Activated naive CD4-positive, alpha-beta T cell treated with anti-CD3 and anti-CD28 coated beads, Interleukin-2, amount 10 ng/mL, durations not matched to agents 7 days and 5 days (primary cell): ENCODE data around the gene EXOC2.

Experiments
- CTCF ChIA-PET: fragments of 350-600 bp; sonication (Branson Sonifier 250); formaldehyde crosslinking; loops from one replicate; lab custom pipeline; 2021; ENCODE audit warnings: antibody characterized with exemption; lab: Charles Lee
- DNase-seq: peaks from one replicate; pipeline ENCODE4 v3.0.0-alpha.2; 2020
- H3K27ac Mint-ChIP-seq: one replicate; pipeline ENCODE4 v1.8.0; 2021; ENCODE audit warnings: mild to moderate bottlenecking, moderate library complexity, mixed read lengths
- H3K27me3 Mint-ChIP-seq: one replicate; pipeline ENCODE4 v1.8.0; 2021; ENCODE audit warnings: mild to moderate bottlenecking, mixed read lengths
- H3K36me3 Mint-ChIP-seq: one replicate; pipeline ENCODE4 v1.8.0; 2021; ENCODE audit warnings: mixed read lengths
- H3K4me1 Mint-ChIP-seq: one replicate; pipeline ENCODE4 v1.8.0; 2021; ENCODE audit warnings: mixed read lengths
- H3K4me3 Mint-ChIP-seq: one replicate; pipeline ENCODE4 v1.8.0; 2021; ENCODE audit warnings: mild to moderate bottlenecking, moderate library complexity, mixed read lengths
- H3K9me3 Mint-ChIP-seq: one replicate; pipeline ENCODE4 v1.8.0; 2021; ENCODE audit warnings: mixed read lengths

Gene EXOC2

DNA sequence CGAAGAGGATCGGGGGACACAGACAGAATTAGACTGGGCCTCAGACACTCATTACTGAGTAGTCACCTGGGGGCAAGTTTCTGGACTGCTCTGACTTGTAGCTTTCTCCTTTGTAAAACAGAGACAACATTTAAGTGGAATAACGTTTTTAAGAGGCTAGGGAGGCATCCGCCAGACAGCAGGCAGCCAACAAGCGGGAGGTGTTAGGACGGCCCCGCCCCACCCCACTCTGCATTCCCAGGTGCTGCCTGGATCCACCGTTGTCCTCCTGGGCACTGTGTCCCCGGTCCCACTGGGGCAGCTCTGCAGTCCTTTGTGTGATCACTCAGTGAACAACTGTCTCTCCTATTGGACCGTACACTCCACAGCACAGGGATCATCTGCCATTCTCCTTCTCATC, 187.6 kb downstream of the EXOC2 start:
- CTCF ChIA-PET: no interaction called here
- Mint-ChIP-seq H3K27ac (peak overlapping the region; percentile 78), H3K36me3 (peaks cover 33% of the 10 kb centered on the region), H3K9me3 (no peaks in the 10 kb centered on the region), H3K4me3 (no peak overlapping the region), H3K27me3 (no peaks in the 10 kb centered on the region), H3K4me1 (peaks cover 90% of the 10 kb centered on the region)
- DNase-seq: no peak

DNA sequence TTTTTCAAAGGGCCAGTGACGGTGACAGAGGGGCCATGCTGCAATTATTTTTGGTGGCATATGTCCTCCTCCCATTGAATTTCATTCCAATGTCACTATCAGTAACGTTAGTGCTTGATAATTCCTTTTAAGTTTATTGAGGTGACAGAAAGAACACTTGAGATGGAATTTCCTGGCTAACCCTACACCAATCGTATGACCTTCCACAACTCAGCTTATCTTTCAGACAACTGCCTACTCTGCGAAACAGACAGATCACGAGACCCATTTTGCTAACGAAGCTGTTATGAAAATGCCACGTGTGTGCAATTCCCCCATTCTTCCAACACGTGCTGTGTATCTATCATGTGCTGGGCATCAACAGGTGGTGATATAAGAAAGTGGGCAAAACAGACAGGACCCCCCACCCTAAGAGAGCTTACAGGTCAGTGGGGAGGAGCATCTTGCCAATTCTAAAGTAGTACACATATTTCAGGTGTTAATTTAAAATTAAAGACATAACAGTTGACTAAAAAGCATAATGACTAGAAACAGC, 188.4 kb downstream of the EXOC2 start:
- Mint-ChIP-seq H3K4me1 (peaks cover 90% of the 10 kb centered on the region), H3K27ac (peak overlapping the region; percentile 64), H3K9me3 (no peaks in the 10 kb centered on the region), H3K4me3 (no peak overlapping the region), H3K36me3 (peaks cover 33% of the 10 kb centered on the region), H3K27me3 (no peaks in the 10 kb centered on the region)
- CTCF ChIA-PET: no interaction called here
- no peak for DNase-seq

DNA sequence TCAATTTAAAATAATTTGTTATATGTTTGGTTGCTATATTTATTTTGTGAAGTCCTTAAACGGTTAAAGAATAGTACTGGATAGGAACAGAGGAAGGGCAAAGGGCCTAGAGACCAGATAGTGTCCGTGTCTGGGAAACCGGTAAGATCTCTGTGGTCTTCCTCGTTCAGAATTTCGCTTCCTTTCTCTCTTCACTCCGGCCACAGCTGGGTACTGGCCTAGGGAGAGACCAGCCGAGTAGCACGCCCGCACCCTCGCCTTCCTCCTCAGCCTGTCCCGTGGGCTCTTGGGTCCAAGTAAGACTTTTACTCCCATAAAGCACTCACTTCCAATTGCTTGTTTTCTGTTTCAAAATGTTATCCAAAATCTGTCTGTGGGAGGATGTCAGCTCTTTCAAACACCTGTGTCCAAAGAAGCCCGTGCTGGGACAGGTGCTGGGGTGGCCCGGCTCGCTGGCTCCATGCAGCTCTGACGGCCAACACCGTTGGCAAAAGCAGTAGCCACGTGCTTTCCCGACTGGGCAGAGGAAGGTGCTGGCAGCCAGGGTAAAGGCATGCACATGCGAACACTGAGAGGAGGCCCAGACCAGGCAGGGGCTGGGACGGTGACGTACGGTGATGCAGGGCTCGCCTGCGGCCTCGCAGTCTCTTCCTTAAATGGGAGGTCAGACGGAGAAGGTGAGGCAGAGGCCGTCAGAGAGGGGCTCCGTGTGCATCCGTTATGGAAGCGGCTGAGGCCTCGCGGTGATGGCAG, 189.2 kb downstream of the EXOC2 start:
- no peaks in the 10 kb centered on the region for H3K27me3 Mint-ChIP-seq
- CTCF ChIA-PET: no interaction called here

DNA sequence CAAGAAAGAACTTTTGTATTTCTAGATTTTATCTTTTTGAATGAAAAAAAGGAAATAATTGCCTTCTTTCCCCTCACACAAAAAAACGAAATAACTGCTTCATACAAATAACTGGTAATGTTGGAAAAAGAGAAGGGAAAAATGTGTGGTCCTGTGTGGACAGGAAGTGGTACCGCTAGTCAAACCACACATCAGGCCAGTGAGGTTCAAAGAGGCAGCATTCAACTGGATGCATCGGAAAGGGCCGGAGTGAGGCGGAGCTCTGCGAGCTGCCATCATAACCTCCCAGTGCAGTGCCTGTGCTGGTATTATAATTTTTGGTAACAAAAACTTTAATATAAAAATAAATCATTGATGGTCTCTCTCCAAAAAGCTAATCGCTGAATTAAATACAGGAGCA, 190.2 kb downstream of the EXOC2 start:
- peak overlapping the region; percentile 1 for H3K4me3 Mint-ChIP-seq
- H3K27ac Mint-ChIP-seq: peak overlapping the region; percentile 94
- no peak for DNase-seq
- peaks cover 90% of the 10 kb centered on the region for H3K4me1 Mint-ChIP-seq
- CTCF ChIA-PET: interaction anchor here (1.1 to 1.4 kb wide), 3 partner anchors 56 to 99 kb away, joined by 3 read pairs; no protein-coding TSS in a partner anchor
- no peaks in the 10 kb centered on the region for H3K9me3 Mint-ChIP-seq
- peaks cover 30% of the 10 kb centered on the region for H3K36me3 Mint-ChIP-seq
- H3K27me3 Mint-ChIP-seq: no peaks in the 10 kb centered on the region

More for the DNA sequence above, 189.2 kb downstream of the EXOC2 start:
- Mint-ChIP-seq H3K36me3 (peaks cover 34% of the 10 kb centered on the region), H3K4me3 (no peak overlapping the region), H3K4me1 (peaks cover 90% of the 10 kb centered on the region), H3K27ac (no peak overlapping the region), H3K9me3 (no peaks in the 10 kb centered on the region)
- DNase-seq: no peak

DNA sequence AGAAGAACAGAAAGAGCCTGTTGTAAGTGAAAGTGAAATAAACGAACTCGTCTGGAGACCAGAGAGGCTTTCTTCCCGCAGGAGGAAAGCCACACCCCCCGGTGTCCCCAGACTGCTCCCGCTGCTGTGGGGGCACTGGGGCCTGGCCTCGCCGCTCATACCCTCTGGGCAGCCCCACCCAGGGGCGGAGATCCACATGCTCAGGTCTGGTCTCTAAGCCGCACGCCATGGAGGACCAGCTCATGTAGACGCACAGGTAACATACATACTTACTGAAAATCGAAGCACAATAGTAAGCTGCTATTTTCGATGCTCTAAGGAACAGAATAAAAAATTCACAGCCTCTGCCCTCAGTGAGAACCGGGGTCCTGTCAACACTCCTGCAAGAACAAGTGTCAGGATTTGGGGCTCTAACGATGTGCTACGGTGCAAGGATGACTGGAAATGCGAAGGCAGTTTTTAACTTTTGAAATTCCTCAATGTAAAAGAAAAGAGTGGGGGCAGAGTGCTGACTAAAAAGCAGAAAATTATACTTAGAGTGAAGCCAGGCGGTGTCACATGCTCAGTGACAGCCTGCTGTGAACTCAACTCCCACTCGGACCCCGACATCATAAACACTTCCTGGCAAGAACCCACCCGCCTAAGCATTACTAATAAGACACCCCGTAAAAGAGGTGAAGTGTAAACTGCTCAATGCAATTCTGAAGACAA, 190.9 kb downstream of the EXOC2 start:
- CTCF ChIA-PET: interaction anchor here (1.0 to 1.4 kb wide), 4 partner anchors 55 to 286 kb away, joined by 3 read pairs; no protein-coding TSS in a partner anchor
- Mint-ChIP-seq H3K27me3 (no peaks in the 10 kb centered on the region), H3K9me3 (no peaks in the 10 kb centered on the region), H3K36me3 (peaks cover 34% of the 10 kb centered on the region), H3K4me1 (peaks cover 90% of the 10 kb centered on the region), H3K4me3 (peak overlapping the region; percentile 77), H3K27ac (peak overlapping the region; percentile 94)
- peak; percentile 82 for DNase-seq

DNA sequence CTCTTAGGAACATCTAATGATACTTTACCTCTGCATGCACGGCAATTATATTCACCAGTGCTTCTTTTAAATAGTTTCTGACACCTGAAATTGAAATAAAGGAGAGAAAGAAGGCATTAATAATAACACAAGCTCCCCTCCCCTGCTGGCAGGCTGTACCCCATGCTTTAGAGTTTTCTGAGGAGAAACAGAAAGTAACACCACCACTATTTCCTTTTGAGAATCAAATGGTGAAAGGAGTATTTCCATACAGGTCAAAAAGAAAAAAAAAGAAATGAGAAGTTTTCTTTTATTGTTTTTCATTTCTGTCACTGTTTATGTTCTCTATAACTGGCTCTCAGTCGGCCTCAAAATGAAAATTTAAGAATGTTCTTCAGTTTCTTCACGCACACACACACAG, 193.3 kb downstream of the EXOC2 start:
- DNase-seq: peak; percentile 45
- Mint-ChIP-seq H3K27me3 (no peaks in the 10 kb centered on the region), H3K4me3 (peak overlapping the region; percentile 56), H3K9me3 (no peaks in the 10 kb centered on the region), H3K4me1 (peaks cover 87% of the 10 kb centered on the region), H3K27ac (peak overlapping the region; percentile 91), H3K36me3 (peaks cover 42% of the 10 kb centered on the region)
- CTCF ChIA-PET: interaction anchor here (0.8 to 2.0 kb wide), 8 partner anchors 8 to 96 kb away, joined by 3 to 13 read pairs (median 4); no protein-coding TSS in a partner anchor

DNA sequence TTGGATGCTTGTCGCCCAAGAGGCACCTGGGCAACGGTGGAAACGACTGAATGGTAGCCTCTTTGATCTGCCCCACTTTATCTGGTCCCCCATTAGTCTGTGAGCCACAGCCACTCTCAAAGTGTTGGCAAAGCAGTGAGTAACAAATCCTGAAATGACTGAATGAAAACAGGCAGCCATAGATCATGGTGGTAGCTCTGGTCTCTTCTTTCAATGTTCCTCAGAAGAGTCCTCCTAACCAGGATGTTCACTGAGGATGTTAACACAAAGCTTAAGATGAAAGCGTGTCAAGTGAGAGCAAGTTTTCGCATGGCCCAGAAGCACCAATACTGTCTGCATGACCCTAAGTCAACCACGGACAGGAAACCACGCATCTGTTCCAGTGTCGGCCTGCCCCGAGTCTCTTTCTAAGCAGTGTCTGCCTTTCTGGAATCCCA, 194.1 kb downstream of the EXOC2 start:
- DNase-seq: peak; percentile 76
- peaks cover 88% of the 10 kb centered on the region for H3K4me1 Mint-ChIP-seq
- peak overlapping the region; percentile 56 for H3K4me3 Mint-ChIP-seq
- no peaks in the 10 kb centered on the region for H3K9me3 Mint-ChIP-seq
- no peaks in the 10 kb centered on the region for H3K27me3 Mint-ChIP-seq
- CTCF ChIA-PET: interaction anchor here (0.9 to 2.0 kb wide), 6 partner anchors 8 to 95 kb away, joined by 3 to 13 read pairs (median 5); no protein-coding TSS in a partner anchor
- peaks cover 36% of the 10 kb centered on the region for H3K36me3 Mint-ChIP-seq
- peak overlapping the region; percentile 91 for H3K27ac Mint-ChIP-seq

DNA sequence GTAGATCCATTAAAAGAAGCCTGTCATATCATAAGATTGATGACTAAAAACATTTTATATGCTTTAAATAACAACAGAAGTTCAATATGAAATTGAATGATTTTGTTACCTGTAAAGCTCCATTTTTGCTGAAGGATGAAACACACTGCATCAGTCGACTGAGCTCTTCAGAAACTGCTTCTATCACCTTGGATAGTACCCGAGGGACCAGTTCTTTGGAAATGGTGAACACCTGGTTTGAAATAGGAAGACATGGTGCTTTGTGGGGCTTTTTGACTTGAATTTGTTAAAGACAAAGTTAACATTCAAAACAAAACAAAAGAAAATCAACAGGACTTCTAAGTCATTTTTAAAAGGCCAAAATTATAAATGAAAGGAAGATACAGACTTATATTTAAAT, 195.7 kb downstream of the EXOC2 start:
- Mint-ChIP-seq H3K27me3 (no peaks in the 10 kb centered on the region), H3K4me1 (peaks cover 90% of the 10 kb centered on the region), H3K9me3 (peaks cover 1% of the 10 kb centered on the region), H3K36me3 (peaks cover 34% of the 10 kb centered on the region), H3K4me3 (no peak overlapping the region), H3K27ac (peak overlapping the region; percentile 53)
- CTCF ChIA-PET: interaction anchor here (2.2 kb wide), 1 partner anchor 53 kb away, joined by 5 read pairs; no protein-coding TSS in a partner anchor
- DNase-seq: no peak

DNA sequence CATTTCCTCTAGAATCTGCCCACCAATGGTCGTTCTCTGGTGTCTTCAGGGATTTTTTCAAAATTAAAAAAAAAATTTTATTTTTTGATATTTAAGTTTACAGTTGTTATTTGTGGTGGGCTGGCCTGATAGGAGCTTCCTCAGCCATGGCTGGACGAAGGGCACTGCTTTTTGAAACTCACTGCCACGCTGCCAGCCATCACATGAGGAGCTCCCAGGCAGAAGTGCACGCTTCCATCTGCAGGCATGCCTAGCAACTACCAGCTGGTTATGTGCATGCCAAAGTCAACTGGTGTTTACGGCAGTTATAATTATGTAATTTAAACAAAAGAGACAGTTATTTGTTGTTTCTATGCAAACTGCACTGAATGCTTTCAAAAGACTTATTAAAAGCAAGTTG, 196.3 kb downstream of the EXOC2 start:
- no peak overlapping the region for H3K27ac Mint-ChIP-seq
- no peak overlapping the region for H3K4me3 Mint-ChIP-seq
- H3K36me3 Mint-ChIP-seq: peaks cover 40% of the 10 kb centered on the region
- no peaks in the 10 kb centered on the region for H3K27me3 Mint-ChIP-seq
- CTCF ChIA-PET: interaction anchor here (2.2 kb wide), 1 partner anchor 53 kb away, joined by 5 read pairs; no protein-coding TSS in a partner anchor
- H3K9me3 Mint-ChIP-seq: peaks cover 6% of the 10 kb centered on the region
- H3K4me1 Mint-ChIP-seq: peaks cover 90% of the 10 kb centered on the region
- no peak for DNase-seq

DNA sequence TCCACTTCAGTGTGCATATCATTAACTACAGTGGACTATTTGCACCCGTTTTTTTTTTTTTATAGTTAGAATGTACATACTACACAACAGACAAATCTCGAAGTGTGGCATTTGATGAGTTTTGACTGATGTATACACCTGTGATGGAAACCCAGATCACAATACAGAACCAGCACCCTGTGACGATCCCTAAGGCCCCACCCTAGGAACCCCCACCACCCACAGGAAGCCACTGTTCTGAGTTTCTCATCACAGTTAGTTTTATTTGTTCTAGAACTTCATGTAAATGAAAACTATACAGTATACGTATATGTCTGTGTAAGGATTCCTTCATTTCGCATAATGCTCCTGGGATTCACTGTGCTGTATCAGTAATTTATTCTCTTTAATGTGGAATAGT, 198.5 kb downstream of the EXOC2 start:
- CTCF ChIA-PET: interaction anchor here (2.0 to 2.5 kb wide), 2 partner anchors 19 to 63 kb away, joined by 5 to 7 read pairs; no protein-coding TSS in a partner anchor
- DNase-seq: no peak
- Mint-ChIP-seq H3K36me3 (peaks cover 49% of the 10 kb centered on the region), H3K4me1 (peaks cover 97% of the 10 kb centered on the region), H3K9me3 (peaks cover 6% of the 10 kb centered on the region), H3K27me3 (no peaks in the 10 kb centered on the region), H3K27ac (peak overlapping the region; percentile 90), H3K4me3 (no peak overlapping the region)

DNA sequence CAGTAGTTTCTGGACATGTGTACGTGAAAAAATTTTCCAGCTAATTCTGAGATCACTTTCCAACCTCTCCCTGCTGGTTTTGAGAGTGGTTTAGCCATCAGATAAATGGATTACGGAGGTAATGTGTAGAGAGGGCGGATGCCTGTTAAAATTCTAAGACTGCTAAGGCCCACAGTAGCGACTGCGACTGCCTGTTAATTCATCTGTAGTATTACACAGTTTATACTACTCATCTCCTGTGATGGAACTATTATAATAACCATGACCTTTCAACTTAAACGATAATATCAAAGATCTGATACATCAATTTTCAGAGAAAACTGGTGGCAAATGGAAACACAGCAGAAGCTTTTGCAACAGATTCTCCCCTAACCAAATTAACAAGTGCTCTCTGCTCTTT, 199.1 kb downstream of the EXOC2 start:
- H3K27ac Mint-ChIP-seq: peak overlapping the region; percentile 90
- peaks cover 97% of the 10 kb centered on the region for H3K4me1 Mint-ChIP-seq
- H3K9me3 Mint-ChIP-seq: peaks cover 6% of the 10 kb centered on the region
- CTCF ChIA-PET: interaction anchor here (0.9 to 2.5 kb wide), 6 partner anchors 9 to 62 kb away, joined by 3 to 7 read pairs (median 4); no protein-coding TSS in a partner anchor
- no peak for DNase-seq
- no peak overlapping the region for H3K4me3 Mint-ChIP-seq
- no peaks in the 10 kb centered on the region for H3K27me3 Mint-ChIP-seq
- peaks cover 52% of the 10 kb centered on the region for H3K36me3 Mint-ChIP-seq

DNA sequence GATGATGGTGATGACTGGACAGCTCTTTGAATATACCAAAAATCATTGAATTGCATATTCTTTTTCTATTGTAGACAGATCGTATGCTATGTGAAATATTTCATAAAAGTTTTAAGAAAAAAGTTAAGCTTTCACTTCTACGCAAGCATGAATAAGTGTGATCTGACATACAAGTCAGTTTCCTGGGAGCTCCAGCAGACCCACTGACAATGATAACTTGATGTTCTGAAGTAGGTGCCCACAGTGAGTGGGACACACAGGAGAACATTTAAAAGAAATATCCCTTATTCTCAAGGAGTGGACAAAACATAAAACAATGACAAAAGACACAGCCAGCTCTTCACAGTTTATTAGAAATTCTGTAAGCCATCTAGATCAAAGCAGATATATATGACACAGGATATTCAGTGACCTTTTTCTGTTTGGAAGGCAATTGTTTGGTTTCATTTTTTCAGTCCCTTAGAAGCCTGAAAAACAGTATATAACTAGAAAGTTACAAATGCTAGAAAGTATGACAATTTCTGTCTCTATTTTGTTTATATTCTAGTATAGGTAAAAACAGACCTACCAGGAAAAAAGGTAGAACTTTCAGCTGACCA, 200.0 kb downstream of the EXOC2 start:
- Mint-ChIP-seq H3K9me3 (peaks cover 6% of the 10 kb centered on the region), H3K27ac (peak overlapping the region; percentile 90), H3K4me3 (peak overlapping the region; percentile 25), H3K36me3 (peaks cover 54% of the 10 kb centered on the region), H3K27me3 (no peaks in the 10 kb centered on the region), H3K4me1 (peaks cover 96% of the 10 kb centered on the region)
- DNase-seq: no peak
- CTCF ChIA-PET: interaction anchor here (0.9 to 2.5 kb wide), 8 partner anchors 9 to 88 kb away, joined by 3 to 7 read pairs (median 4); no protein-coding TSS in a partner anchor

DNA sequence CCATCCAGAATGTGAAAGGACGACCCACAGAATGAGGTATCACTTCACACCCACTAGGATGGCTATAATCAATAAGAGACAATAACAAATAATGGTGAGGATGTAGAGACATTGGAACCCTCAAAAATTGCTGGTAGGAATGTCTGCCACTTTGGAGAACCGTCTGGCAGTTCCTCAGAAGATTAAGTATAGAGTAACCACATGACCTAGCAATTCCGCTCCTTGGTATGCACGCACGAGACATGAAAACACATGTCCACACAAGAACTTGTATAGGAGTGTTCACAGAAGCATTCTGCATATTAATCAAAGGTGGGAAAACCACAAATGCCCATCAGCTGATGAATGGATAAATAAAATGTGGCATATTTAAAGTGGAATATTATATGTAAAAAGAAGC, 200.8 kb downstream of the EXOC2 start:
- no peak for DNase-seq
- H3K9me3 Mint-ChIP-seq: peaks cover 6% of the 10 kb centered on the region
- H3K36me3 Mint-ChIP-seq: peaks cover 52% of the 10 kb centered on the region
- H3K27me3 Mint-ChIP-seq: no peaks in the 10 kb centered on the region
- no peak overlapping the region for H3K4me3 Mint-ChIP-seq
- H3K27ac Mint-ChIP-seq: peak overlapping the region; percentile 90
- CTCF ChIA-PET: interaction anchor here (1.5 to 2.5 kb wide), 4 partner anchors 16 to 45 kb away, joined by 3 to 7 read pairs (median 4); no protein-coding TSS in a partner anchor
- H3K4me1 Mint-ChIP-seq: peaks cover 94% of the 10 kb centered on the region
